ENCODE data around the gene LMNA. TPM values are rescaled to one million over a fixed set of nuclear protein-coding genes. Genes with fewer than 3 reads are reported as not detected.
"Not testable (repeated sequence)": the region's sequence is repeated elsewhere in the genome, so short reads cannot be mapped to it uniquely, and the experiment has no call there.

LMNA gene
- total RNA-seq, 1 donor from 2014 or later, result 252 TPM

DNA sequence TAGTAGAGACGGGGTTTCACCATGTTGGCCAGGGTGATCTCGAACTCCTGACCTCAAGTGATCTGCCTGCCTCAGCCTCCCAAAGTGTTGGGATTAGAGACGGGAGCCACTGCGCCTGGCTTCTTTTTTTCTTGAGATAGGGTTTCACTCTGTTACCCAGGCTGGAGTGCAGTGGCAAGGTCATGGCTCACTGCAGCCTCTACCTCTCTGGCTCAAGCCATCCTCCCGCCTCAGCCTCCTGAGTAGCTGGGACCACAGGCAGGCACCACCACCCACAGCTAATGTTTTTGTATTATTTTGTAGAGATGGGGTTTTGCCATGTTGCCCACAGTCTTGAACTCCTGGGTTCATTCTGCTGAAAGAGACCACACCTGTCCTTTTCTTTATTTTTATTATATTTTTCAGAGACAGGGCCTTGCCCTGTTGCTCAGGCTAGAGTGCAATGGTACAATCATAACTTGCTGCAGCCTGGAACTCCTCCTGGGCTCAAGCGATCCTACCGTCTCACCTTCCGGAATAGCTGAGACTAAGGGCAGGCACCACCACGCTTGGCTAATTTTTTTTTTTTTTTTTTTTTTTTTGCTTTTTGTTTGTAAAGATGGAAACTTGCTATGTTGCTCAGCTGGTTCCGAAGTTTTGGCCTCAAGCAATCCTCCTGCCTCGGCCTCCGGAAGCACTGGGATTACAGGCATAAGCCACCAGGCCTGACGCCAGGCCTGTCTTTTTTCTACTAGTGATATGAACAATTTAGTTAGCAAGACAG lies 3.1 kb downstream of the LMNA start:
- DNase-seq, result no peak
- intact Hi-C loops (cut with micrococcal nuclease), result no loop called here
- no peak for ATAC-seq

- ATAC-seq (peak; percentile 34), DNase-seq (peak; percentile 78)
- intact Hi-C loops (cut with micrococcal nuclease), result no loop called here
Measured at GRCh38 chr1:156118177-156118868, 3.8 kb downstream of the LMNA start.

- DNase-seq (peak; percentile 65), ATAC-seq (no peak)
- intact Hi-C loops (cut with micrococcal nuclease), result no loop called here
Measured at GRCh38 chr1:156119503-156120209, 5.1 kb downstream of the LMNA start.

GRCh38 chr1:156120318-156120717 lies 5.8 kb downstream of the LMNA start:
- DNase-seq, result no peak
- intact Hi-C loops (cut with micrococcal nuclease), result no loop called here
- ATAC-seq, result no peak

DNA sequence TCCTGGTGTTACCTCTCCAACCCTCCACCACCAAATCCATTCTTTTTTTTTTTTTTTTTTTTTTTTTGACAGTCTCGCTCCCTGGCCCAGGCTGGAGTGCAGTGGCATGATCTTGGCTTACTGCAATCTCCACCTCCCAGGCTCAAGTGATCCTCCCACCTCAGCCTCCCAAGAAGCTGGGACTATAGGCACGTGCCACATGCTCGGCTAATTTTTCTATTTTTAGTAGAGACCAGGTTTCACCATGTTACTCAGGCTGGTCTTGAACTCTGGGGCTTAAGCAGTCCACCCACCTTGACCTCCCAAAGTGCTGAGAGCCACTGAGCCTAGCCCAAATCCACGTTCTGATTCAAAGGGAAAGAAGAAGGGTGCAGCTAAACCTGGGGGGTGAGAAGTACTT lies 6.5 kb downstream of the LMNA start:
- DNase-seq; intact Hi-C loops (cut with micrococcal nuclease); ATAC-seq: not testable (repeated sequence)

DNA sequence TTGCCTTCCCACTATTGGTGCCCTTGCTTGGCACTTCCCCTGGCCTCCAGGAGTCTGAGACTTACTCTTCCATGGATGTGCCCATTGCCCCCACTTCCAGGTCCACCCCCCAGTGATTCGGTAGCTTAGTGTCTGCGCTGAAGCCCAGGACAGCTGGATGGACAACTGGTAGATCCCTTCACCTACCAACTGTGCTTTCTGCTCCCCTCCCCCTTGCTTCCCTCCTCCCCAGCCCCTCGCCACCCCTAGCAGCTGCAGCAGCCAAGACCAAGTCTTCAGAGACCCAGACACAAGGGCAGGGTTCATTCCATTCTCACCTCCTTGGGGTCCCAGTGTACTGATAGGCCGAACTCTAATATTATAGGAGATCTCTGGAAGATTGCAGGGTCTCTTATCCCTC lies 6.9 kb downstream of the LMNA start:
- no peak for DNase-seq
- intact Hi-C loops (cut with micrococcal nuclease), result no loop called here
- no peak for ATAC-seq

DNA sequence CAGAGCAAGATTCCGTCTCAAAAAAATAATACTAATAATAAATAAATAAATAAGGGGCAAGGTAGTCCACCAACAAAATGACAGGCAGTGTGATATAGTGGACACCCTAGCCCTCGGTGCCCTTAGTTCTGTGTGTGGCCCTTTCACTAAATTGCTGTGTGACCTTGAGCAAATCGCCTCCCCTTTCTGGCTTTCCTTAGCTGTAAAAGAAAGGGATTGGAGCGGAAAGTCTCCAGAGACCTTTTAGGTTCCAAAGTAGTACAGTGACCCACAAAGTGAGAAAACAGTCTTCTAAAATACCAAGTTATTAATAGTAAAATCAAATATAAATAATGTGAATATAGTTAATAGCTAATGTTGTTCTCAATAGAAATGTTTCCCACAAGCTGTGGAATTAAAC lies 7.6 kb downstream of the LMNA start:
- ATAC-seq, result no peak
- intact Hi-C loops (cut with micrococcal nuclease), result no loop called here

DNA sequence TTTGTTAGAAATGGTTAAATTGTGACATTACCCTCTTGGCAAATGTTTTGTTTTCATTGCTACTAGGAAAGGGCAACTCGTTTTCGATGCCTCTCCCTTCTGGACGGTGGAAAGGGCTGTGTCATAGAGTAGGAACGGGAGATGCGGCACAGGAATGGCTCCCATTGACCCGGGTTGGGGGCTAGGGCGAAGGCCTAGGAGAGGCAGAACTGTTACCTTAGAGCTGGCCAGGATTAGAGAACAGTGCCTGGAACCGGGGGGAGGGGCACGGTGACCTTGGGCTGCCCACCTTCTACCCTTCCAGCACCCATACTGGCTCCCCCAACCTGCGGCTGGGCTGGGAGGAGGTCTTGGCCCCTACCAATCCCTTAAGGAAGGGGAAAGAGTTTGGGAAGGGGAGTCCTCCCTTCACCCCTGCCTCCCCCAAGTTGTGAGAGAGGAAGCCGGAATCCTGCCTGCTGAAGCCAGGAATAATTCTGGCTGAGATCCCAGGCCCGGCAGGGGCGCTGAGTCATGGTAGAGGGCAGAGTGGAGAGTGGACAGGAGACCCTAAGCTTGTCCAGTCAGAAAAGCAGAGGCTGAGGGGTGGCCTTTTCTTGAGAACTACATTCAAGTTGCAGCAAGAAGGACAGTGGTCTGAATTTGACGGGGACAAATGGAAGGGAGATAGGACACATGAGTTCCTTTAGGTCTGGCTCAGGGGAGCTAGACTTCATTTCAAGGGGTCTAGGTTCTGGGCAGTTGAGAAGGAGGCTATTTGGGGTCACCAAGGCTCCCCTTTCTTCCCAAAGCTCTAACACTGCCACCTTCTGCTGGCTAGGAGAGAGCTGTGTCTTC lies 8.2 kb downstream of the LMNA start:
- intact Hi-C loops (cut with micrococcal nuclease), result no loop called here
- peak; percentile 88 for DNase-seq
- peak; percentile 57 for ATAC-seq

More for the DNA sequence above, 7.6 kb downstream of the LMNA start:
- DNase-seq, result no peak

DNA sequence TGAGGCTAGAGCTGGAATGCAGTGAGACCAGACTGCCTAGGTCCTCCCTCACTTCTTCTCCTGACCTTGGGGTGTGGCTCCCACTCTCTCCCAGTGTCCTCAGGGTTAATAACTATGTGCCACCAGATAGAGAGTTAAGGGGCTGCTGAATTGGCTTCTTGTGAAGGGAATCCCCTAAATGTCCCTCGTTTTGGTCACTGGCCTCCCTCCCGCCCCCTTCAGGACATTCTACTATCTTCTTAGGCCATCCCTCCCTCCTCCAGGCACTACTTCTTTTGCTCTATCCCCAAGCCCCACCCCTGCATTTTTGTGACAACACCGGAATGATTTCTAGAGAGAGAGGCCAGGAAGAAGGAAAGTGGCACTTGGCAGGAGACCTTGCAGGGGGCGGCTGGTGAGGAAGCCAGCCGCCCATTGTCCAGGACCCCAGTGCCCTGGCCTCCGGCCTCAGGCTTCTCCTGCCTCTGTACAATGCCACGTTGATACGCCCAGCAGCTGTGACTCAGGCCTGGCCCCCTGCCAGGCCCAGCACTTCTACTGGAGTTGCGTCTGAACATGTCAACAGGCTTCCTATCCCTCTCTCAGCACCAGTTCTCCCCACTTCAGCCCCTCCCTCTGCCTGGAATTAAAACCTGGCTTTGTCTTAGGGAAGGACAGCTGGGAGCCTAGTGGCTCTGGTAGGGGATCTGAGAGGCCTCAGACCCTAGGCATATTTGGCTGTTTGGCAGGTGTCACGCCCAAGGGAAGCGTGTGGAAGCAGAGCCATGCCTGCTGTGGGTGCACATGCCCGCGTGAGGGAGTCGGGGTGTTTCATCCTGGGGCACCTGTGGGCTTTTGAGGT lies 9.1 kb downstream of the LMNA start:
- peak; percentile 98 for DNase-seq
- ATAC-seq, result peak; percentile 79
- intact Hi-C loops (cut with micrococcal nuclease), result no loop called here

DNA sequence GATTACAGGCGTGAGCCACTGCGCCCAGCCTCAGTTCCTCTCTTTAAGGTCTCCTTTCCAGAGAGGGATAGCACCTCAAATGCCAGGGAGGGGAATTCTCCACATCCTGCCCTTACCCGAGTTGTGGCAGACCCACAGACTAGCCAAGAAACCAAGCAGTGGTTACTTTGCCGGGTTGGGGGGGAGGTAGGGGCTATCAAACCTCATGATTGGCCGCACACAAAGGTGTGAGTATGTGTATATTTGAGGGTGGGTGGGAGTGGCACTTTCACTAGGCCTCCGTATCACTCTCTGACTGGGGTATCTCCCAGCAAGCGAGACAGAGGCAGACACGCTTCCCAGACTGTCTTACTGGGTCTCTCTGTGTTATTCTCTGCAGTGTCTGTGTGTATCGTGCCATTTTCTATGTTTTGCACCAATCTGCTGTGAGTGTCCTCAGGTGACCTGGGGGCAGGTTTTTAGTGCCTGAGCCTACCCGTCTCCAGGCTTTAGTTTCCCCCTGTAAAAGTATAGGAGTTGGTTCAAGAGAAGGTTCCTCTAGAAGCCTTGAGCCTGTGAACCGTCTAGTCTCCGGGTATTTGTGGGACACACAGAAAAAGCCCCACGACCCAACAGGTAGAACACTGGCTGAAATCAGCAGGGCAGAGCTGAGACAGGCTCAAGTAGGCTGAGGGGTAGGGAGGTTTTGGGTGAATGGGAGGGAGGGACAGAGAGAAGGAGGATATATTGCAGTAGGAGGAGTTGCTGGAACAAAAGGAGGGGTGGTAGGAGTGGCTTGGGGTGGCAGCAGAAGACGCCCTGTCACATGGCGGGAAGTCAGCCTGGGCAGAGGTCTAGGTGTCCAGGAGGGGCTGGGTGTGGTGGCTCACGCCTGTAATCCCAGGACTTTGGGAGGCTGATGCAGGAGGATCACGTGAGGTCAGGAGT lies 10.3 kb downstream of the LMNA start:
- peak; percentile 2 for ATAC-seq
- DNase-seq, result peak; percentile 63
- intact Hi-C loops (cut with micrococcal nuclease), result no loop called here

GRCh38 chr1:156125544-156125943 lies 11.0 kb downstream of the LMNA start:
- DNase-seq; intact Hi-C loops (cut with micrococcal nuclease); ATAC-seq: not testable (repeated sequence)

DNA sequence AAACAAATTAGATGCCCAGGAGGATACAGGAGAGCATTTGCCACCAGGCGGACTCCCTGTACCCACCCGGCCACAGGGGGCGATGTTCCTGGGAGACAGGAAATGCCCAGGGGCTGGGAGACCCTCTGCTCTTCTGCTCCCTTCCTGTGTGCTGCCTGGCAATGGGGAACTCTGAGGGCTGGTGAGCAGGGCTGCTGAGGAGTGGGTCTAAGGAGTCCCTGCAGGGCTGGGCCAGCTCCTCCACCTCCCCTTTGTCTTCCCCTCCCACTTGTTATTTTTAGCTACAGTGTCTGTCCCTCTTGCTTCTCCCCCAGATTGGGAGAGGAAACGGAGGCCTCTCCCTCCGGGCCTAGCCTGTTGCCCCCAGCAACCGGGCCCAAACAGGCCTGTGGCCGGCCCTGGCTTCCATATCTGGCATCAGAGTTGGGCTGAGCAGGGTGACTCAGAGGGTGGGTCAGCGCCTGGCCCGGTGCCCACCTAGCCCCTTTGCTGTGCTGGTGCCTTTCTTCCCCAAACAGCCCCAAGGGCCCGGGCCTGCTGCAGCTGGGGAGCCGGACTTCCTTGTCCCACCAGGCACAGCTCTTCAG lies 11.6 kb downstream of the LMNA start:
- DNase-seq (peak; percentile 95), ATAC-seq (peak; percentile 51)
- intact Hi-C loops (cut with micrococcal nuclease), result no loop called here

- DNase-seq (peak; percentile 59), ATAC-seq (no peak)
- intact Hi-C loops (cut with micrococcal nuclease), result no loop called here
Measured at GRCh38 chr1:156126630-156127534, 12.4 kb downstream of the LMNA start.

DNA sequence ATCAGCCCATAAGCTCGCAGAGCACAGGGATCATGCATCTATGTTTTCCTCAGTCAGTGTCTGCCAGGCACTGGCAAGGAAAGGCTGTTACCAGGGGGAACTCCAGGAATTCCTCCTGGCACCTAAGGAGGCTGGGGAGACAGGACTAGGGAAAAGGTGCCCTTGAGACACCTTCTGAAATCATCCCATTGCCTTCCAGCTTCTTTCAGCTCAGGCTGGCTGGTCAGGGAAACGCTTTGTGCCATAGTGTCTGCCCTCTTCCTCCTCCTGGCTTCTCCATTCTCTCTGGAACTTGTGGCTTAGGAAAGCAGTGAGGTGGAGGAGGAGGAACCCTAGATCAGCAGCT lies 13.8 kb downstream of the LMNA start:
- no peak for DNase-seq
- no peak for ATAC-seq
- intact Hi-C loops (cut with micrococcal nuclease), result no loop called here

- ATAC-seq (peak; percentile 38), DNase-seq (peak; percentile 70)
- intact Hi-C loops (cut with micrococcal nuclease), result no loop called here
Measured at GRCh38 chr1:156128654-156129597, 14.4 kb downstream of the LMNA start.
